Measurements from ENCODE around the gene ABO.
"Not testable (repeated sequence)": the region's sequence is repeated elsewhere in the genome, so short reads cannot be mapped to it uniquely, and the experiment has no call there.

The ABO gene

GRCh38 chr9:133223159-133223756, 51.7 kb downstream of the ABO start:
- DNase-seq, result not testable (repeated sequence)

- not testable (repeated sequence) for DNase-seq
These were observed 53.0 kb downstream of the ABO start for GRCh38 chr9:133221994-133222393.

GRCh38 chr9:133221177-133221809, 53.7 kb downstream of the ABO start:
- no peak for DNase-seq

GRCh38 chr9:133218049-133218975, 56.7 kb downstream of the ABO start:
- DNase-seq, result not testable (repeated sequence)

- DNase-seq, result not testable (repeated sequence)
These were observed 57.5 kb downstream of the ABO start for GRCh38 chr9:133217333-133217988.

- not testable (repeated sequence) for DNase-seq
These were observed 60.7 kb downstream of the ABO start for GRCh38 chr9:133214276-133214675.

- DNase-seq, result no peak
These were observed 64.4 kb downstream of the ABO start for GRCh38 chr9:133210609-133211008.

GRCh38 chr9:133210202-133210532, 64.8 kb downstream of the ABO start:
- no peak for DNase-seq

- not testable (repeated sequence) for DNase-seq
These were observed 65.4 kb downstream of the ABO start for GRCh38 chr9:133209327-133210201.

GRCh38 chr9:133208880-133209300, 66.1 kb downstream of the ABO start, which contains the start of gene OBP2B:
Gene OBP2B, minus strand, starts transcription at chr9:133209250. Its CDS starts 51 bp downstream, at chr9:133209199.
- not testable (repeated sequence) for DNase-seq

GRCh38 chr9:133208171-133208879, 66.7 kb downstream of the ABO start:
- not testable (repeated sequence) for DNase-seq

- DNase-seq, result no peak
These were observed 67.3 kb downstream of the ABO start for GRCh38 chr9:133207540-133208170.

- DNase-seq, result no peak
These were observed 67.9 kb downstream of the ABO start for GRCh38 chr9:133207021-133207531.

GRCh38 chr9:133205996-133206931, 68.7 kb downstream of the ABO start:
- DNase-seq, result no peak

- not testable (repeated sequence) for DNase-seq
These were observed 69.5 kb downstream of the ABO start for GRCh38 chr9:133205481-133205887.
